ENCODE results near the gene GPR162.

- TF ChIP-seq MAX (IDR thresholded peaks at IDR 0.05; ENCODE audit: low read depth, low read length) (no peak), POLR2A (IDR thresholded peaks at IDR 0.05; ENCODE audit: extremely low read depth, insufficient read length) (peak; percentile 8)
- TF ChIP-seq, protein P1, sequence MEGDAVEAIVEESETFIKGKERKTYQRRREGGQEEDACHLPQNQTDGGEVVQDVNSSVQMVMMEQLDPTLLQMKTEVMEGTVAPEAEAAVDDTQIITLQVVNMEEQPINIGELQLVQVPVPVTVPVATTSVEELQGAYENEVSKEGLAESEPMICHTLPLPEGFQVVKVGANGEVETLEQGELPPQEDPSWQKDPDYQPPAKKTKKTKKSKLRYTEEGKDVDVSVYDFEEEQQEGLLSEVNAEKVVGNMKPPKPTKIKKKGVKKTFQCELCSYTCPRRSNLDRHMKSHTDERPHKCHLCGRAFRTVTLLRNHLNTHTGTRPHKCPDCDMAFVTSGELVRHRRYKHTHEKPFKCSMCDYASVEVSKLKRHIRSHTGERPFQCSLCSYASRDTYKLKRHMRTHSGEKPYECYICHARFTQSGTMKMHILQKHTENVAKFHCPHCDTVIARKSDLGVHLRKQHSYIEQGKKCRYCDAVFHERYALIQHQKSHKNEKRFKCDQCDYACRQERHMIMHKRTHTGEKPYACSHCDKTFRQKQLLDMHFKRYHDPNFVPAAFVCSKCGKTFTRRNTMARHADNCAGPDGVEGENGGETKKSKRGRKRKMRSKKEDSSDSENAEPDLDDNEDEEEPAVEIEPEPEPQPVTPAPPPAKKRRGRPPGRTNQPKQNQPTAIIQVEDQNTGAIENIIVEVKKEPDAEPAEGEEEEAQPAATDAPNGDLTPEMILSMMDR (IDR thresholded peaks at IDR 0.05; ENCODE audit: low read depth, low read length): no peak
Measured at GRCh38 chr12:6827982-6828780, 6.6 kb downstream of the GPR162 start, which contains the start of gene P3H3.

All from NB4 (cell line).